Natural killer cell (primary cell): ENCODE results near the gene ARHGEF35. TPM values are rescaled to one million over a fixed set of nuclear protein-coding genes. Genes with fewer than 3 reads are reported as not detected.
A peak's percentile ranks its signal among the peaks of the same experiment; 100 is the strongest.
"Not testable (repeated sequence)": the region's sequence is repeated elsewhere in the genome, so short reads cannot be mapped to it uniquely, and the experiment has no call there.

Source experiments
- ATAC-seq, 3 donors: fragments of 150-1000 bp in 2 of 3; fragments of 200-7000 bp in 1 of 3; cut with Tn5 transposase; 1 replicate in 1 of 3; 2 replicates in 2 of 3; pipeline ENCODE4 v1.10.0; 2021; ENCODE audit warnings: mild to moderate bottlenecking in 2 of 3, moderate library complexity in 2 of 3
- DNase-seq, 2 donors: peaks; one replicate each; pipeline versions ENCODE4 v3.0.0 to v3.0.0-alpha.2; 2013 to 2021; ENCODE audit warnings: mixed read lengths in 1 of 2
- H3K27ac ChIP-seq: one replicate; pipeline ENCODE4 v1.5.1; 2013; ENCODE audit warnings: mild to moderate bottlenecking, low read length
- H3K27me3 ChIP-seq: one replicate; pipeline ENCODE4 v1.6.1; 2013; ENCODE audit warnings: low read length; ENCODE audit not compliant: control insufficient read depth, insufficient read depth
- H3K36me3 ChIP-seq: one replicate; pipeline ENCODE4 v1.6.1; 2013; ENCODE audit warnings: low read length; ENCODE audit not compliant: control insufficient read depth, insufficient read depth
- H3K4me1 ChIP-seq: one replicate; pipeline ENCODE4 v1.6.1; 2013; ENCODE audit warnings: low read length; ENCODE audit not compliant: control insufficient read depth, insufficient read depth
- H3K4me3 ChIP-seq: one replicate; pipeline ENCODE4 v1.5.1; 2013; ENCODE audit warnings: low read length
- H3K9me3 ChIP-seq: one replicate; pipeline ENCODE4 v1.6.1; 2013; ENCODE audit warnings: low read length; ENCODE audit not compliant: control insufficient read depth, insufficient read depth
- H3K27ac Mint-ChIP-seq, 2 donors: one replicate each; pipeline ENCODE4 v1.8.0; 2022; ENCODE audit warnings: mild to moderate bottlenecking in 2 of 2, mixed read lengths in 2 of 2, moderate library complexity in 1 of 2
- H3K27me3 Mint-ChIP-seq, 2 donors: one replicate each; pipeline ENCODE4 v1.8.0; 2022; ENCODE audit warnings: low read depth in 2 of 2, mixed read lengths in 2 of 2
- H3K36me3 Mint-ChIP-seq: one replicate; pipeline ENCODE4 v1.8.0; 2022; ENCODE audit warnings: mixed read lengths
- H3K4me1 Mint-ChIP-seq, 2 donors: one replicate each; pipeline ENCODE4 v1.8.0; 2022; ENCODE audit warnings: mixed read lengths in 2 of 2
- H3K4me3 Mint-ChIP-seq: one replicate; pipeline ENCODE4 v1.8.0; 2022; ENCODE audit warnings: mild to moderate bottlenecking, moderate library complexity, mixed read lengths
- H3K9me3 Mint-ChIP-seq, 2 donors: one replicate each; pipeline ENCODE4 v1.8.0; 2022; ENCODE audit warnings: mixed read lengths in 2 of 2
- WGBS: methylation state at CpG from one replicate; pipeline ENCODE4 v1.1.7; 2013; ENCODE audit warnings: missing lambda C conversion rate; ENCODE audit not compliant: insufficient coverage; 5-methylcytosine and 5-hydroxymethylcytosine counted together
- intact Hi-C: fragments of 100-400 bp; cut with micrococcal nuclease; formaldehyde crosslinking; loops from one replicate; pipeline ENCODE4 v1.14.2; 2022
- total RNA-seq, 4 donors: library from RNA; stranded (reverse); fragments of 120-200 nt in 1 of 4; gene quantifications; one replicate each; pipeline versions ENCODE4 v1.2.3 to v1.2.4, GENCODE V29; 2013 to 2022

Gene ARHGEF35
- total RNA-seq, 3 donors from 2014 or later (not counting 1 experiment from before 2014, with no cell fraction given), result 0.50 to 2.4 (median 1.2) TPM

- H3K27me3 ChIP-seq, H3K36me3 ChIP-seq, H3K27me3 Mint-ChIP-seq, H3K36me3 Mint-ChIP-seq, H3K4me3 Mint-ChIP-seq, H3K27ac ChIP-seq, H3K9me3 Mint-ChIP-seq, H3K4me1 Mint-ChIP-seq, H3K4me3 ChIP-seq, H3K27ac Mint-ChIP-seq, ATAC-seq, H3K9me3 ChIP-seq, H3K4me1 ChIP-seq, intact Hi-C loops, DNase-seq: not testable (repeated sequence)
- 0% methylated on average over 1 of the region's 4 CpGs for WGBS
Observed at GRCh38 chr7:144198934-144199333, 3.3 kb upstream of the ARHGEF35 start.

GRCh38 chr7:144194453-144194852 is 1.2 kb downstream of the ARHGEF35 start:
- H3K36me3 Mint-ChIP-seq, H3K9me3 ChIP-seq, H3K27ac ChIP-seq, H3K27me3 Mint-ChIP-seq, H3K36me3 ChIP-seq, H3K27ac Mint-ChIP-seq, H3K9me3 Mint-ChIP-seq, DNase-seq, ATAC-seq, H3K4me3 Mint-ChIP-seq, H3K4me1 ChIP-seq, H3K4me1 Mint-ChIP-seq, H3K27me3 ChIP-seq, H3K4me3 ChIP-seq, intact Hi-C loops: not testable (repeated sequence)
- WGBS, result no CpG with 5 or more reads among the region's 6 CpGs

- H3K4me3 ChIP-seq, H3K4me1 Mint-ChIP-seq, H3K9me3 ChIP-seq, H3K27ac Mint-ChIP-seq, H3K9me3 Mint-ChIP-seq, DNase-seq, H3K4me3 Mint-ChIP-seq, intact Hi-C loops, H3K27me3 Mint-ChIP-seq, H3K4me1 ChIP-seq, H3K27me3 ChIP-seq, H3K36me3 ChIP-seq, H3K36me3 Mint-ChIP-seq, H3K27ac ChIP-seq: not testable (repeated sequence)
- peak; percentile 65 to 76 (median 70) for ATAC-seq
- no CpG with 5 or more reads among the region's 11 CpGs for WGBS
Observed at GRCh38 chr7:144193782-144194181, 1.9 kb downstream of the ARHGEF35 start.

GRCh38 chr7:144188578-144189171 is 7.0 kb downstream of the ARHGEF35 start:
- H3K4me1 Mint-ChIP-seq, H3K27me3 ChIP-seq, intact Hi-C loops, H3K27me3 Mint-ChIP-seq, H3K4me1 ChIP-seq, H3K9me3 ChIP-seq, H3K27ac Mint-ChIP-seq, H3K27ac ChIP-seq, H3K4me3 Mint-ChIP-seq, H3K9me3 Mint-ChIP-seq, DNase-seq, H3K36me3 ChIP-seq, H3K36me3 Mint-ChIP-seq, H3K4me3 ChIP-seq: not testable (repeated sequence)
- peak in 2 of 3 donors; percentile 12 to 17 for ATAC-seq
- WGBS, result no CpG with 5 or more reads among the region's 3 CpGs

GRCh38 chr7:144187848-144188247 is 7.8 kb downstream of the ARHGEF35 start:
- H3K9me3 ChIP-seq, H3K27me3 ChIP-seq, H3K36me3 Mint-ChIP-seq, H3K27me3 Mint-ChIP-seq, H3K4me1 Mint-ChIP-seq, intact Hi-C loops, H3K4me3 ChIP-seq, H3K9me3 Mint-ChIP-seq, H3K36me3 ChIP-seq, H3K4me3 Mint-ChIP-seq, DNase-seq, H3K27ac Mint-ChIP-seq, H3K4me1 ChIP-seq, H3K27ac ChIP-seq, ATAC-seq: not testable (repeated sequence)
- WGBS, result no CpG with 5 or more reads among the region's 5 CpGs

- H3K4me1 Mint-ChIP-seq, H3K4me3 Mint-ChIP-seq, H3K36me3 ChIP-seq, H3K4me1 ChIP-seq, H3K27ac Mint-ChIP-seq, H3K9me3 Mint-ChIP-seq, DNase-seq, H3K27me3 Mint-ChIP-seq, intact Hi-C loops, H3K27me3 ChIP-seq, H3K36me3 Mint-ChIP-seq, H3K9me3 ChIP-seq, H3K27ac ChIP-seq, H3K4me3 ChIP-seq, ATAC-seq: not testable (repeated sequence)
- no CpG with 5 or more reads among the region's 19 CpGs for WGBS
Observed at GRCh38 chr7:144183166-144183565, 12.5 kb downstream of the ARHGEF35 start, which contains the start of gene CTAGE4. CTAGE4 (plus strand) TSS chr7:144183466; CDS start chr7:144183504, 38 bp downstream.

- H3K4me3 ChIP-seq, H3K27ac ChIP-seq, H3K4me1 ChIP-seq, H3K36me3 ChIP-seq, DNase-seq, H3K9me3 ChIP-seq, intact Hi-C loops, H3K4me1 Mint-ChIP-seq, H3K9me3 Mint-ChIP-seq, H3K4me3 Mint-ChIP-seq, ATAC-seq, H3K27me3 ChIP-seq, H3K36me3 Mint-ChIP-seq, H3K27ac Mint-ChIP-seq: not testable (repeated sequence)
- WGBS, result no CpG with 5 or more reads among the region's 2 CpGs
- peaks cover 7 to 16% of the 10 kb centered on the region in 2 donors for H3K27me3 Mint-ChIP-seq
Observed at GRCh38 chr7:144179165-144179479, 16.5 kb downstream of the ARHGEF35 start.
